Adrenal gland (tissue), 12 donors: ENCODE results near the gene TMEM60. TPM values are rescaled to one million over a fixed set of nuclear protein-coding genes. Genes with fewer than 3 reads are reported as not detected.

ENCODE experiments used
- DNase-seq, 7 donors: peaks; one replicate each; pipeline ENCODE4 v3.0.0-alpha.2; 2019 to 2020
- H3K27ac ChIP-seq, 5 donors: fragments of 200-600 bp; sonication (generic) in 4 of 5; 1 replicate in 3 of 5; 2 replicates in 2 of 5; pipeline versions ENCODE4 v1.5.1 to v1.8.0; 2016 to 2020; ENCODE audit warnings: mild to moderate bottlenecking in 1 of 5
- H3K27me3 ChIP-seq: fragments of 200-600 bp; 2 replicates; pipeline ENCODE4 v1.8.0; 2021
- H3K36me3 ChIP-seq, 2 donors: fragments of 200-600 bp; replicated peaks in 1 of 2; 1 replicate in 1 of 2; 2 replicates in 1 of 2; pipeline versions ENCODE4 v1.5.1 to v1.8.0; 2018 to 2022
- H3K4me1 ChIP-seq, 2 donors: fragments of 200-600 bp; replicated peaks in 1 of 2; 1 replicate in 1 of 2; 2 replicates in 1 of 2; pipeline versions ENCODE4 v1.5.1 to v1.8.0; 2018 to 2021
- H3K4me3 ChIP-seq, 4 donors: fragments of 200-600 bp; sonication (generic) in 3 of 4; one replicate each; pipeline ENCODE4 v1.5.1; 2016 to 2018
- H3K9me3 ChIP-seq, 3 donors: fragments of 200-600 bp; sonication (generic) in 1 of 3; replicated peaks in 1 of 3; 1 replicate in 2 of 3; 2 replicates in 1 of 3; pipeline versions ENCODE4 v1.5.1 to v1.8.0; 2016 to 2021
- POLR2A ChIP-seq, 2 donors: fragments of 450-650 bp; IDR thresholded peaks; one replicate each; pipeline ENCODE4 v1.6.1; 2017; ENCODE audit warnings: antibody characterized with exemption in 2 of 2, mild to moderate bottlenecking in 2 of 2, moderate library complexity in 1 of 2
- WGBS, 4 donors: extraction: QIAGEN DNeasy Blood & Tissue Kit in 2 of 4; methylation state at CpG; one replicate each; pipeline versions ENCODE4 v1.1.5 to v1.1.7; 2013 to 2017; 5-methylcytosine and 5-hydroxymethylcytosine counted together
- intact Hi-C, 2 donors: fragments of 100-400 bp; cut with DNase I; formaldehyde crosslinking; loops; one replicate each; pipeline versions ENCODE4 v1.14.1 to v1.15.0; 2022 to 2023
- polyA plus RNA-seq, 3 donors: library from polyadenylated mRNA; stranded (reverse); fragments of 200-250 nt in 2 of 3; fragments of 350-450 nt in 1 of 3; fragmentation: Illumina TruSeq in 1 of 3; extraction: RNeasy Lipid Tissue Mini Kit (QIAGEN cat#74804) in 1 of 3; gene quantifications; one replicate each; pipeline ENCODE4 v1.2.3, GENCODE V29; 2013 to 2014
- total RNA-seq, 9 donors: library from RNA; depleted of rRNA in 4 of 9; stranded (reverse); fragments of >200 nt in 4 of 9; fragments of 120-200 nt in 1 of 9; fragmentation: NEBNext Ultra II Directional in 1 of 9; extraction: Animal tissue kit (Norgen Biotek cat#: 25700) in 1 of 9; gene quantifications; one replicate each; pipeline versions ENCODE4 v1.1.0 to v1.2.4, GENCODE V29; 2013 to 2023
- TF ChIP-seq, protein P1 (sequence below), 6 experiments: fragments of 450-650 bp in 4 of 6; fragments of 200-600 bp in 2 of 6; sonication (generic) in 1 of 6; IDR thresholded peaks; 1 replicate in 5 of 6; 2 replicates in 1 of 6; pipeline versions ENCODE4 v1.5.1 to v1.8.0; 2016 to 2021; ENCODE audit warnings: antibody characterized with exemption in 6 of 6, mild to moderate bottlenecking in 2 of 6, moderate library complexity in 1 of 6
- donor health status: healthy with polysubstance abuse.
- donor health status: Bipolar disorder and iron deficiency.
- donor health status: DM: yes; HTN: yes; CAD: no.
- donor health status: DM: no; HTN: no; CAD: no.
- donor health status: DM: no; HTN: no; CAD: no.
- donor health status: DM: yes; HTN: yes; CAD: no.

TMEM60 gene
- total and polyA plus RNA-seq, 12 donors, result 13.8 to 30.6 (median 21.0) TPM

DNA sequence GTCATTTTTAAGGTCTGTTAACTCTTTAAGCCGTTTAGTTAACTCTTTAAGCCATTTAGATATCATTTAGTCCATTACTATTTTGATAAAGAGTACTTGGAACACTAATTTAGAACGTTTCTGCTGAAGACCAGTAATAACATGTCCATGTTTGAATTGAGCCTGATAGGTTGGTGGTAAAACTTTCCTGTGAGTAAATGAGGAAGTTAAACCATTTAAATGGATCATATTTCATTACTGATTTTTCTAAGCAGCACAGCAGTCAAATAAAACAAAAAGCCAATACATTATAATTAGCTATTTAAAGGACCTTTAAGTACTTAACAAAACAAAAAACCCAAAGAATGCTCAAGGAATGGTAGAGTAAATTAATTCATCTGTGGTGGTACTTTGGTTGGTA lies 29.8 kb upstream of the TMEM60 start:
- H3K27ac ChIP-seq, result no peak overlapping the region
- 73 to 79% (median 76%) methylated on average over 2 of the region's 2 CpGs for WGBS, 4 donors
- no peaks in the 10 kb centered on the region for H3K36me3 ChIP-seq
- peaks cover 0 to 6% of the 10 kb centered on the region in 2 donors for H3K4me1 ChIP-seq
- no peaks in the 10 kb centered on the region for H3K27me3 ChIP-seq
- H3K4me3 ChIP-seq, result no peak overlapping the region
- H3K9me3 ChIP-seq, result no peaks in the 10 kb centered on the region
- TF ChIP-seq POLR2A (IDR thresholded peaks at IDR 0.05), result no peak
- TF ChIP-seq, protein P1, sequence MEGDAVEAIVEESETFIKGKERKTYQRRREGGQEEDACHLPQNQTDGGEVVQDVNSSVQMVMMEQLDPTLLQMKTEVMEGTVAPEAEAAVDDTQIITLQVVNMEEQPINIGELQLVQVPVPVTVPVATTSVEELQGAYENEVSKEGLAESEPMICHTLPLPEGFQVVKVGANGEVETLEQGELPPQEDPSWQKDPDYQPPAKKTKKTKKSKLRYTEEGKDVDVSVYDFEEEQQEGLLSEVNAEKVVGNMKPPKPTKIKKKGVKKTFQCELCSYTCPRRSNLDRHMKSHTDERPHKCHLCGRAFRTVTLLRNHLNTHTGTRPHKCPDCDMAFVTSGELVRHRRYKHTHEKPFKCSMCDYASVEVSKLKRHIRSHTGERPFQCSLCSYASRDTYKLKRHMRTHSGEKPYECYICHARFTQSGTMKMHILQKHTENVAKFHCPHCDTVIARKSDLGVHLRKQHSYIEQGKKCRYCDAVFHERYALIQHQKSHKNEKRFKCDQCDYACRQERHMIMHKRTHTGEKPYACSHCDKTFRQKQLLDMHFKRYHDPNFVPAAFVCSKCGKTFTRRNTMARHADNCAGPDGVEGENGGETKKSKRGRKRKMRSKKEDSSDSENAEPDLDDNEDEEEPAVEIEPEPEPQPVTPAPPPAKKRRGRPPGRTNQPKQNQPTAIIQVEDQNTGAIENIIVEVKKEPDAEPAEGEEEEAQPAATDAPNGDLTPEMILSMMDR (IDR thresholded peaks at IDR 0.05), result no peak
- intact Hi-C loops, result no loop called here
- DNase-seq, result no peak

DNA sequence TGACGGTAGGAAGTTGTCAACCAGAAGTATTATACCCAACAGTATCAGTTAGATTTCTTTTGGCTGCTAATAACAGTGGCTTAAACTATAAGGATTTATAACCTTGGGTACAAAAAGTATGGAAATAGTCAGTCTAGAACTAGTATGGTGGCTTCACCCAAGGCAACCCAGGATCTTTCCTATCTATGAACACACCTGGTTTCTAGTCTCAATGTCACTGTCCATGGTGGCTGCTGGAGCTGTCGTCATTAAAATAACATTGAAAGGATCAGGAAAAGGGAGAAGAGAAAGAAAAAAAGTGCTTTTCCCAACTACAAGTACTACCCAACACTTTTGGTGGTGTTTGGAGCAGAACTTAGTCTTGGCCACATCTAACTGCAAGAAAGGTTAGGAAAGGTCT lies 28.1 kb upstream of the TMEM60 start:
- Histone ChIP-seq H3K36me3 (no peaks in the 10 kb centered on the region), H3K9me3 (peaks cover 0 to 5% (median 0%) of the 10 kb centered on the region in 3 donors), H3K27ac (no peak overlapping the region), H3K4me3 (no peak overlapping the region), H3K27me3 (no peaks in the 10 kb centered on the region), H3K4me1 (peaks cover 0 to 6% of the 10 kb centered on the region in 2 donors)
- no peak for DNase-seq
- WGBS, 4 donors, result 84 to 97% (median 91%) methylated on average over 2 of the region's 2 CpGs
- intact Hi-C loops, result no loop called here
- TF ChIP-seq POLR2A (IDR thresholded peaks at IDR 0.05), result no peak
- TF ChIP-seq, protein P1 (IDR thresholded peaks at IDR 0.05), result no peak

DNA sequence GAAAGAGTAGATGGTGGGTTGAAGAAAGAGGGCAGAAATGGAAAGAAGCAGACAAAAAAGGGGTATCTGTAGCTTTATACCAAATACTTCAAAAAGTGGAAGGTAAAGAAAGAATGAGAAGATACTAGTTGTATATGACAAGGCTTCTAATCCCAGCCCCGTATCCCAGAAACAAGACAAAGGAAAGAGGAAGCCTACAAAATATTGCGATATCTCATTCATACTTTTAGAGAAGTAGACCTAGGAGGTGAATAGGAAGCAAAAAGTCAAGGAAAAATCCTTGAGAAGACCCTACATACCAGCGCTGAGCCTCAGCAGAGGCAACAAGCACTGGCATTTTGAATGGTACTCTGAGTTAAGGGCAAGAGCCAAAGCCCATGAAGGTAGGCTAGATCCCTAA lies 26.9 kb upstream of the TMEM60 start:
- TF ChIP-seq, protein P1 (IDR thresholded peaks at IDR 0.05), result no peak
- no peak for TF ChIP-seq POLR2A (IDR thresholded peaks at IDR 0.05)
- WGBS, 4 donors, result 79 to 85% (median 84%) methylated on average over 3 of the region's 3 CpGs

DNA sequence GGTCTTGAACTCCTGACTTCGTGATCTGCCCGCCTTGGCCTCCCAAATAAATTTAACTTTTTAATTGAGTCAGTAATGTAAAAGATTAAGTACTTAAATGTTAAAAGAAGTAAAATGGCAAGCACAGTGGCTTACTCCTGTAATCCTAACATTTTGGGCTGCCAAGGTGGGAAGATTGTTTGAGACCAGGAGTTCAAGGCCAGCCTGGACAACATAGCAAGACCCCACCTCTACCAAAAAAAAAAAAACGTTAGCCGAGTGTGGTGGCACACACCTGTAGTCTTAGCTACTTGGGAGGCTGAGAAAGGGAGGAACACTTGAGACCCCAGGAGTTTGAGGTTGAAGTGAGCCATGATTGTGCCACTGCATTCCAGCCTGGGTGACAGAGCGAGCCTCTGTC lies 26.4 kb upstream of the TMEM60 start:
- TF ChIP-seq, protein P1 (IDR thresholded peaks at IDR 0.05), result no peak
- TF ChIP-seq POLR2A (IDR thresholded peaks at IDR 0.05), result no peak
- peaks cover 0 to 22% (median 0%) of the 10 kb centered on the region in 3 donors for H3K9me3 ChIP-seq
- H3K4me3 ChIP-seq, result no peak overlapping the region
- intact Hi-C loops, result no loop called here
- peaks cover 0 to 4% of the 10 kb centered on the region in 2 donors for H3K4me1 ChIP-seq
- 92 to 98% (median 97%) methylated on average over 5 of the region's 5 CpGs for WGBS, 4 donors
- no peak overlapping the region for H3K27ac ChIP-seq
- no peak for DNase-seq
- H3K36me3 ChIP-seq, result no peaks in the 10 kb centered on the region
- no peaks in the 10 kb centered on the region for H3K27me3 ChIP-seq

More for the DNA sequence above, 26.9 kb upstream of the TMEM60 start:
- H3K27me3 ChIP-seq, result no peaks in the 10 kb centered on the region
- peaks cover 0 to 17% (median 0%) of the 10 kb centered on the region in 3 donors for H3K9me3 ChIP-seq
- DNase-seq, result no peak
- no peak overlapping the region for H3K4me3 ChIP-seq
- intact Hi-C loops, result no loop called here
- no peaks in the 10 kb centered on the region for H3K36me3 ChIP-seq
- no peak overlapping the region for H3K27ac ChIP-seq
- H3K4me1 ChIP-seq, result peaks cover 0 to 6% of the 10 kb centered on the region in 2 donors
